IMR-90 (cell line): ENCODE data around the gene CBFA2T3. TPM values are rescaled to one million over a fixed set of nuclear protein-coding genes. Genes with fewer than 3 reads are reported as not detected.

Experiments
- ATAC-seq: fragments of 200-7000 bp; cut with Tn5 transposase; 2 replicates; pipeline ENCODE4 v1.9.1; 2020; ENCODE audit warnings: low read depth, mild to moderate bottlenecking, moderate library complexity
- BruUV-seq: library from RNA; stranded (reverse); fragments of 400-500 nt; replicated peaks from 2 replicates; lab custom pipeline; 2021; lab: Mats Ljungman, UMichigan
- CTCF ChIA-PET: fragments of 300-600 bp; formaldehyde crosslinking; extraction: SDS; loops from one replicate; lab custom pipeline; 2021; ENCODE audit warnings: antibody characterized with exemption; lab: Yijun Ruan, JAX
- POLR2A ChIA-PET: fragments of 300-600 bp; sonication (Branson Sonifier 250); formaldehyde crosslinking; loops from one replicate; lab custom pipeline; 2022; ENCODE audit warnings: antibody characterized with exemption; ENCODE audit not compliant: unreplicated experiment; lab: Charles Lee
- DNase-seq: peaks from one replicate; pipeline ENCODE4 v3.0.0; 2013
- H2AFZ ChIP-seq: replicated peaks from 2 replicates; pipeline ENCODE3; 2013; ENCODE audit warnings: low read length, mild to moderate bottlenecking; ENCODE audit not compliant: poor library complexity
- H2AK5ac ChIP-seq: 2 replicates; pipeline ENCODE4 v1.6.1; 2013; ENCODE audit warnings: low read depth, low read length, inconsistent platforms
- H2AK9ac ChIP-seq: replicated peaks from 2 replicates; pipeline ENCODE3; 2013; ENCODE audit warnings: mild to moderate bottlenecking, low read depth, low read length, moderate library complexity; ENCODE audit not compliant: poor library complexity
- H2BK120ac ChIP-seq: 2 replicates; pipeline ENCODE4 v1.6.1; 2013; ENCODE audit warnings: low read depth, low read length, inconsistent platforms
- H2BK15ac ChIP-seq: 3 replicates; pipeline ENCODE4 v1.6.1; 2013; ENCODE audit warnings: low read depth, low read length, inconsistent platforms
- H2BK20ac ChIP-seq: 2 replicates; pipeline ENCODE4 v1.6.1; 2013; ENCODE audit warnings: low read depth, mild to moderate bottlenecking, inconsistent platforms, low read length, moderate library complexity
- H2BK5ac ChIP-seq: 2 replicates; pipeline ENCODE4 v1.6.1; 2013; ENCODE audit warnings: mild to moderate bottlenecking, low read depth, low read length, inconsistent platforms; ENCODE audit not compliant: poor library complexity, severe bottlenecking
- H3K14ac ChIP-seq: replicated peaks from 2 replicates; pipeline ENCODE4 v1.6.1; 2013; ENCODE audit warnings: low read depth, low read length, inconsistent platforms
- H3K18ac ChIP-seq: 2 replicates; pipeline ENCODE4 v1.6.1; 2013; ENCODE audit warnings: low read depth, low read length, control low read depth
- H3K23ac ChIP-seq: 2 replicates; pipeline ENCODE4 v1.6.1; 2013; ENCODE audit warnings: low read depth, low read length, inconsistent platforms
- H3K27ac ChIP-seq: 2 replicates; pipeline ENCODE4 v1.5.1; 2013; ENCODE audit warnings: mild to moderate bottlenecking, control low read depth, low read length; ENCODE audit not compliant: insufficient read depth
- H3K27me3 ChIP-seq: 2 replicates; pipeline ENCODE4 v1.6.1; 2013; ENCODE audit warnings: low read length; ENCODE audit not compliant: control insufficient read depth, insufficient read depth
- H3K36me3 ChIP-seq: 2 replicates; pipeline ENCODE4 v1.6.1; 2013; ENCODE audit warnings: low read length, mixed read lengths; ENCODE audit not compliant: control insufficient read depth, insufficient read depth
- H3K4ac ChIP-seq: 2 replicates; pipeline ENCODE4 v1.6.1; 2013; ENCODE audit warnings: low read depth, low read length, inconsistent platforms
- H3K4me1 ChIP-seq: 2 replicates; pipeline ENCODE4 v1.6.1; 2013; ENCODE audit warnings: low read length, mixed read lengths; ENCODE audit not compliant: control insufficient read depth, insufficient read depth
- H3K4me2 ChIP-seq: 2 replicates; pipeline ENCODE4 v1.6.1; 2013; ENCODE audit warnings: low read depth, mild to moderate bottlenecking, control low read depth, low read length, moderate library complexity
- H3K4me3 ChIP-seq: 2 replicates; pipeline ENCODE4 v1.5.1; 2013; ENCODE audit warnings: low read depth, mild to moderate bottlenecking, control low read depth, low read length, moderate library complexity; ENCODE audit not compliant: insufficient read depth
- H3K56ac ChIP-seq: 2 replicates; pipeline ENCODE4 v1.6.1; 2013; ENCODE audit warnings: low read length, inconsistent platforms; ENCODE audit not compliant: insufficient read depth; ENCODE audit errors: extremely low read depth
- H3K79me1 ChIP-seq, 2 experiments: 2 replicates each; pipeline ENCODE4 v1.6.1; 2013; ENCODE audit warnings: low read length in 2 of 2, inconsistent platforms in 1 of 2, low read depth in 1 of 2
- H3K9ac ChIP-seq: 2 replicates; pipeline ENCODE4 v1.6.1; 2013; ENCODE audit warnings: low read depth, low read length, control low read depth
- H3K9me1 ChIP-seq: 2 replicates; pipeline ENCODE4 v1.6.1; 2013; ENCODE audit warnings: low read length, inconsistent platforms; ENCODE audit not compliant: insufficient read depth
- H3K9me3 ChIP-seq: 2 replicates; pipeline ENCODE4 v1.6.1; 2013; ENCODE audit warnings: low read length; ENCODE audit not compliant: control insufficient read depth, insufficient read depth
- H4K20me1 ChIP-seq: 2 replicates; pipeline ENCODE4 v1.6.1; 2013; ENCODE audit warnings: low read length, inconsistent platforms; ENCODE audit not compliant: insufficient read depth
- H4K5ac ChIP-seq: 2 replicates; pipeline ENCODE4 v1.6.1; 2013; ENCODE audit warnings: mild to moderate bottlenecking, low read depth, low read length, control low read depth
- H4K8ac ChIP-seq, 2 experiments: 2 replicates each; pipeline ENCODE4 v1.6.1; 2013; ENCODE audit warnings: low read depth in 2 of 2, low read length in 2 of 2, control low read depth in 1 of 2, inconsistent platforms in 1 of 2
- H4K91ac ChIP-seq: 2 replicates; pipeline ENCODE4 v1.6.1; 2013; ENCODE audit warnings: low read depth, low read length, inconsistent platforms; ENCODE audit not compliant: insufficient read depth
- CEBPB ChIP-seq: IDR thresholded peaks from 2 replicates; pipeline ENCODE4 v1.6.1; 2012; ENCODE audit warnings: low read depth, low read length, improper control_type of control experiment
- FOS ChIP-seq: fragments of 150-350 bp; IDR thresholded peaks from 2 replicates; pipeline ENCODE4 v1.6.1; 2016; ENCODE audit warnings: low read depth, low read length
- MAFK ChIP-seq: IDR thresholded peaks from 2 replicates; pipeline ENCODE4 v1.6.1; 2012; ENCODE audit warnings: low read depth, low read length, improper control_type of control experiment
- MAZ ChIP-seq: IDR thresholded peaks from 2 replicates; pipeline ENCODE4 v1.6.1; 2012; ENCODE audit warnings: low read depth, mild to moderate bottlenecking, low read length, improper control_type of control experiment, moderate library complexity, borderline replicate concordance
- POLR2A ChIP-seq: IDR thresholded peaks from 2 replicates; pipeline ENCODE4 v1.6.1; 2012; ENCODE audit warnings: mild to moderate bottlenecking, low read depth, low read length
- SMC3 ChIP-seq: fragments of 150-350 bp; IDR thresholded peaks from 2 replicates; pipeline ENCODE4 v1.6.1; 2016; ENCODE audit warnings: low read depth, mild to moderate bottlenecking, antibody characterized with exemption, low read length, moderate library complexity
- WGBS, 2 experiments: methylation state at CpG; one replicate each; pipeline versions ENCODE4 v1.1.5 to v1.1.7; 2013; ENCODE audit warnings: missing lambda C conversion rate in 2 of 2; ENCODE audit not compliant: insufficient read length in 1 of 2; ENCODE audit errors: extremely low coverage in 2 of 2; 5-methylcytosine and 5-hydroxymethylcytosine counted together
- dilution Hi-C: fragments of 300-500 bp; cut with HindIII; formaldehyde crosslinking; loops from one replicate; pipeline ENCODE4 v1.14.3; 2018; ENCODE audit warnings: low sequenced_read_pairs; ENCODE audit not compliant: unreplicated experiment
- in situ Hi-C: fragments of 300-500 bp; cut with MboI; formaldehyde crosslinking; loops from 3 replicates; pipeline ENCODE4 v1.14.3; 2019; ENCODE audit warnings: low sequenced_read_pairs, inconsistent platforms, mixed read lengths
- intact Hi-C: fragments of 100-400 bp; cut with micrococcal nuclease; formaldehyde crosslinking; loops from 2 replicates; pipeline ENCODE4 v1.10.0; 2022
- polyA plus RNA-seq, 3 experiments: library from polyadenylated mRNA; depleted of rRNA; stranded (reverse); fragments of >200 nt; gene quantifications; 2 replicates each; pipeline ENCODE4 v1.2.3, GENCODE V29; 2012; ENCODE audit warnings: low replicate concordance in 1 of 3
- total RNA-seq: library from RNA; depleted of rRNA; stranded (reverse); fragments of >200 nt; gene quantifications from 2 replicates; pipeline ENCODE4 v1.2.3, GENCODE V29; 2012

Gene CBFA2T3
- total and polyA plus RNA-seq, 2 of the 4 experiments (the other 2 are of a cell fraction) = not detected

DNA sequence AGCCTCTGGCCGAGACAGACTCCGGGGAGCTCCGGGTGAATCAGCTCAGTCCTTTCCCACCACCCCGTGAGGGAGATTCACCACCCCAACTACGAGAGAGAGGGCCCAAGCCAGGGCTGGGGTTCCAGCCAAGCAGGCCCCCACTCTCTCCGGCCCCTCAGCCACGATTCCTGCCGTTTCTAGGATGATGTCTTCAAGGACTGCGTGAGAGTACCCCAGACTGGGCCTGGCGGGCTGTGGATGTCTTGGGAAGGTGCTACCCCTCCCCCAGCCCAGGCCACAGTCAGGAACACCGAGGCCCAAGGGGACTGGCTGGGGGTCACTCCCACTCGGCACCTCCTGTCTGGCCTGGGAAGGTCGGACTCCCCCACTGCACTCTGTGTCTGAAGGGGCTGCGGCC lies 89.0 kb downstream of the CBFA2T3 start:
- no peak overlapping the region for H4K8ac ChIP-seq
- no peak overlapping the region for H3K56ac ChIP-seq
- H2BK120ac ChIP-seq = no peak overlapping the region
- ATAC-seq (no peak), DNase-seq (no peak)
- H2BK15ac ChIP-seq = no peak overlapping the region
- H2AK5ac ChIP-seq = no peak overlapping the region
- no peak overlapping the region for H2BK20ac ChIP-seq
- H4K91ac ChIP-seq = no peak overlapping the region
- H3K27me3 ChIP-seq = no peaks in the 10 kb centered on the region; the same call in 1 of the 2 replicates
- H3K9me1 ChIP-seq = no peaks in the 10 kb centered on the region
- TF ChIP-seq MAFK (no peak), FOS (no peak), SMC3 (no peak), MAZ (no peak), POLR2A (no peak), CEBPB (no peak)
- in situ Hi-C loops = no loop called here
- no peak overlapping the region for H2AFZ ChIP-seq
- no peak overlapping the region for H2BK5ac ChIP-seq
- no peak overlapping the region for H3K4me2 ChIP-seq
- H3K9me3 ChIP-seq = peaks cover 6% of the 10 kb centered on the region
- no peak overlapping the region for H3K27ac ChIP-seq
- H3K4me3 ChIP-seq = no peak overlapping the region
- no CpG with 5 or more reads among the region's 14 CpGs for WGBS, 2 experiments
- no peak overlapping the region for H3K4ac ChIP-seq
- peaks cover 8% of the 10 kb centered on the region; the same call in 1 of the 2 replicates for H3K4me1 ChIP-seq
- H3K9ac ChIP-seq = no peak overlapping the region
- H3K14ac ChIP-seq = no peak overlapping the region
- no peak overlapping the region for H3K18ac ChIP-seq
- dilution Hi-C loops = no loop called here
- H4K5ac ChIP-seq = no peak overlapping the region
- H3K36me3 ChIP-seq = no peaks in the 10 kb centered on the region
- no peaks in the 10 kb centered on the region for H3K79me1 ChIP-seq
- no peak overlapping the region for H3K23ac ChIP-seq
- no TSS peak for BruUV-seq
- intact Hi-C loops = no loop called here
- POLR2A ChIA-PET = no interaction called here
- no peaks in the 10 kb centered on the region for H4K20me1 ChIP-seq
- no peak overlapping the region for H2AK9ac ChIP-seq
- CTCF ChIA-PET = no interaction called here
